ENCODE results near the gene AOPEP. TPM values are rescaled to one million over a fixed set of nuclear protein-coding genes. Genes with fewer than 3 reads are reported as not detected.

AOPEP gene
- total RNA-seq, 1 experiment from 2014 or later: 15.0 TPM

GRCh38 chr9:94911211-94911610, 184.7 kb downstream of the AOPEP start:
- no peaks in the 10 kb centered on the region for H3K36me3 Mint-ChIP-seq (ENCODE audit: insufficient read depth in 1 of 3, low read depth in 3 of 3)
- no peaks in the 10 kb centered on the region; a peak in 1 of 5 replicates for H3K9me3 Mint-ChIP-seq
- no peak for DNase-seq
- H3K9me3 ChIP-seq (ENCODE audit: control insufficient read depth, low read depth, low read length): no peaks in the 10 kb centered on the region
- H3K27ac Mint-ChIP-seq: no peak overlapping the region
- no peaks in the 10 kb centered on the region for H3K27me3 ChIP-seq (ENCODE audit: insufficient read depth, low read length)
- no peak overlapping the region for H3K23ac ChIP-seq (ENCODE audit: insufficient read length, low read depth, low read length)
- H3K23me2 ChIP-seq (ENCODE audit: insufficient read length, low read depth, low read length, poor library complexity, severe bottlenecking): no peaks in the 10 kb centered on the region
- no peak overlapping the region for H2BK120ac ChIP-seq (ENCODE audit: low read depth, low read length, poor library complexity, severe bottlenecking)
- no peak overlapping the region for H4K5ac ChIP-seq (ENCODE audit: insufficient read length, low read depth, low read length)
- no peaks in the 10 kb centered on the region; the same call in 1 of the 2 replicates for H3K27me3 Mint-ChIP-seq (ENCODE audit: low read depth)
- H4K91ac ChIP-seq (ENCODE audit: insufficient read length, low read depth, low read length): no peak overlapping the region
- H3K4me2 ChIP-seq (ENCODE audit: insufficient read depth, insufficient read length, low read length): no peak overlapping the region
- no peak for TF ChIP-seq CTCF (conservative IDR thresholded peaks at IDR 0.05)
- H3K79me1 ChIP-seq (ENCODE audit: insufficient read depth, low read depth, low read length, poor library complexity, severe bottlenecking): no peaks in the 10 kb centered on the region
- no peaks in the 10 kb centered on the region for H3K79me2 ChIP-seq (ENCODE audit: insufficient read depth, low read length)
- no peak overlapping the region for H2BK12ac ChIP-seq (ENCODE audit: insufficient read length, low read depth, low read length)
- no peak overlapping the region for H3K27ac ChIP-seq (ENCODE audit: insufficient read length, low read depth, low read length)
- no CpG with 5 or more reads among the region's 3 CpGs for WGBS (ENCODE audit: extremely low coverage, insufficient read length, low lambda C conversion rate)
- no peak overlapping the region for H3K4ac ChIP-seq (ENCODE audit: low read depth, low read length)
- no peak overlapping the region for H2BK5ac ChIP-seq (ENCODE audit: insufficient read length, low read length)
- H3K14ac ChIP-seq (ENCODE audit: insufficient read depth, low read length): no peak overlapping the region
- no peak overlapping the region for H3T11ph ChIP-seq (ENCODE audit: low read length)
- no peak overlapping the region for H2AK5ac ChIP-seq (ENCODE audit: insufficient read length, low read length)
- no peak overlapping the region for H3K9ac ChIP-seq (ENCODE audit: extremely low read depth, insufficient read length, low read length)
- H3K4me1 ChIP-seq (ENCODE audit: insufficient read depth, low read length): peaks cover 8% of the 10 kb centered on the region
- H2BK15ac ChIP-seq (ENCODE audit: low read depth, low read length): no peak overlapping the region
- peaks cover 68 to 81% of the 10 kb centered on the region in 2 experiments for H3K4me1 Mint-ChIP-seq
- no peak overlapping the region for H3K4me3 Mint-ChIP-seq
- H2BK20ac ChIP-seq (ENCODE audit: low read depth, low read length, poor library complexity, severe bottlenecking): no peak overlapping the region
- H2AFZ ChIP-seq (ENCODE audit: low read length): no peak overlapping the region
- no peak overlapping the region for H4K8ac ChIP-seq (replicated peaks; ENCODE audit: insufficient read length, low read depth, low read length)
- no peak overlapping the region for H3K18ac ChIP-seq (ENCODE audit: insufficient read length, low read depth, low read length)
- H3K56ac ChIP-seq (ENCODE audit: insufficient read length, low read depth, low read length): no peak overlapping the region
- H4K20me1 ChIP-seq (ENCODE audit: control insufficient read depth, insufficient read depth, insufficient read length): no peaks in the 10 kb centered on the region
